MM.1S (cell line): ENCODE measurements around the gene TTBK1.

Experiments
- DNase-seq: peaks from one replicate; pipeline ENCODE4 v3.0.0-alpha.2; 2015
- H2AFZ ChIP-seq: fragments of 300-600 bp; sonication (generic); 2 replicates; pipeline ENCODE4 v1.6.0; 2016; ENCODE audit warnings: antibody characterized with exemption, low read length
- H3F3A ChIP-seq: fragments of 300-600 bp; sonication (generic); 2 replicates; pipeline ENCODE4 v1.6.1; 2016; ENCODE audit warnings: mild to moderate bottlenecking, antibody characterized with exemption, low read length, moderate library complexity, mixed read lengths; ENCODE audit not compliant: insufficient read depth
- H3K27ac ChIP-seq: fragments of 300-600 bp; sonication (generic); 2 replicates; pipeline ENCODE4 v1.5.1; 2016; ENCODE audit warnings: mild to moderate bottlenecking, low read length
- H3K27me3 ChIP-seq: fragments of 300-600 bp; sonication (generic); replicated peaks from 2 replicates; pipeline ENCODE4 v1.6.0; 2016; ENCODE audit warnings: low read length; ENCODE audit not compliant: insufficient read depth
- H3K36me3 ChIP-seq: fragments of 300-600 bp; sonication (generic); replicated peaks from 2 replicates; pipeline ENCODE4 v1.6.1; 2016; ENCODE audit warnings: mild to moderate bottlenecking, low read length, mixed read lengths; ENCODE audit not compliant: insufficient read depth
- H3K4me1 ChIP-seq: fragments of 300-600 bp; sonication (generic); 2 replicates; pipeline ENCODE4 v1.6.1; 2016; ENCODE audit warnings: low read length, mixed read lengths
- H3K4me2 ChIP-seq: fragments of 300-600 bp; sonication (generic); 2 replicates; pipeline ENCODE4 v1.6.0; 2016; ENCODE audit warnings: low read depth, low read length
- H3K4me3 ChIP-seq: fragments of 300-600 bp; sonication (generic); 2 replicates; pipeline ENCODE4 v1.5.1; 2016; ENCODE audit warnings: low read length, mixed read lengths
- H3K79me2 ChIP-seq: fragments of 300-600 bp; sonication (generic); 2 replicates; pipeline ENCODE4 v1.6.1; 2016; ENCODE audit warnings: mixed run types, low read length, mixed read lengths
- H3K9ac ChIP-seq: fragments of 300-600 bp; sonication (generic); 2 replicates; pipeline ENCODE4 v1.6.1; 2016; ENCODE audit warnings: low read length, mixed read lengths
- H3K9me2 ChIP-seq: fragments of 300-600 bp; sonication (generic); replicated peaks from 2 replicates; pipeline ENCODE4 v1.6.1; 2016; ENCODE audit warnings: mild to moderate bottlenecking, low read length, mixed read lengths; ENCODE audit not compliant: insufficient read depth
- H3K9me3 ChIP-seq: fragments of 300-600 bp; sonication (generic); replicated peaks from 2 replicates; pipeline ENCODE4 v1.6.1; 2016; ENCODE audit warnings: mild to moderate bottlenecking, low read length, mixed read lengths; ENCODE audit not compliant: insufficient read depth
- H4K20me1 ChIP-seq: fragments of 300-600 bp; sonication (generic); 2 replicates; pipeline ENCODE4 v1.6.1; 2016; ENCODE audit warnings: mild to moderate bottlenecking, low read length, moderate library complexity, mixed read lengths; ENCODE audit not compliant: insufficient read depth
- CTCF ChIP-seq: fragments of 300-600 bp; sonication (generic); IDR thresholded peaks from 2 replicates; pipeline ENCODE4 v1.5.1; 2016; ENCODE audit warnings: antibody characterized with exemption, low read length, mixed read lengths
- EZH2 ChIP-seq: fragments of 300-600 bp; sonication (generic); optimal IDR thresholded peaks from 2 replicates; pipeline ENCODE3; 2017; ENCODE audit warnings: low read depth, mild to moderate bottlenecking, antibody characterized with exemption, low read length, mixed read lengths
- EZH2phosphoT487 ChIP-seq: fragments of 300-600 bp; sonication (generic); IDR thresholded peaks from 2 replicates; pipeline ENCODE4 v1.6.1; 2018; ENCODE audit warnings: antibody characterized with exemption, low read length

The TTBK1 gene

GRCh38 chr6:43274916-43275597, 31.8 kb downstream of the TTBK1 start:
- Histone ChIP-seq H3K4me3 (0 out of 2 replicates have a peak overlapping the region, but pooled peaks have one; percentile 36), H3F3A (no peaks in the 10 kb centered on the region), H3K9me3 (no peaks in the 10 kb centered on the region), H3K27ac (no peak overlapping the region), H3K36me3 (no peaks in the 10 kb centered on the region), H3K27me3 (peaks cover 30% of the 10 kb centered on the region), H4K20me1 (no peaks in the 10 kb centered on the region), H3K4me1 (no peaks in the 10 kb centered on the region), H2AFZ (no peak overlapping the region), H3K9ac (no peak overlapping the region), H3K4me2 (peak overlapping the region; percentile 54), H3K79me2 (no peaks in the 10 kb centered on the region), H3K9me2 (no peaks in the 10 kb centered on the region)
- TF ChIP-seq CTCF, result no peak
- TF ChIP-seq EZH2phosphoT487, result no peak
- TF ChIP-seq EZH2, result no peak
- no peak for DNase-seq

GRCh38 chr6:43275801-43276576, 32.7 kb downstream of the TTBK1 start:
- no peaks in the 10 kb centered on the region for H4K20me1 ChIP-seq
- H3K36me3 ChIP-seq, result no peaks in the 10 kb centered on the region
- no peaks in the 10 kb centered on the region for H3K4me1 ChIP-seq
- DNase-seq, result no peak
- peaks cover 30% of the 10 kb centered on the region for H3K27me3 ChIP-seq
- no peaks in the 10 kb centered on the region for H3F3A ChIP-seq
- no peak overlapping the region for H3K4me3 ChIP-seq
- no peaks in the 10 kb centered on the region for H3K9me2 ChIP-seq
- no peak overlapping the region for H3K27ac ChIP-seq
- no peaks in the 10 kb centered on the region for H3K79me2 ChIP-seq
- no peaks in the 10 kb centered on the region for H3K9me3 ChIP-seq
- no peak overlapping the region for H2AFZ ChIP-seq
- no peak for TF ChIP-seq EZH2
- no peak for TF ChIP-seq CTCF
- H3K9ac ChIP-seq, result no peak overlapping the region
- peak overlapping the region; percentile 54; the same call in 1 of the 2 replicates for H3K4me2 ChIP-seq

- Histone ChIP-seq H3K4me3 (no peak overlapping the region), H3K36me3 (no peaks in the 10 kb centered on the region), H3K79me2 (no peaks in the 10 kb centered on the region), H3F3A (no peaks in the 10 kb centered on the region), H3K27me3 (peaks cover 36% of the 10 kb centered on the region), H3K4me1 (no peaks in the 10 kb centered on the region), H4K20me1 (no peaks in the 10 kb centered on the region), H3K27ac (no peak overlapping the region), H3K4me2 (no peak overlapping the region), H3K9ac (no peak overlapping the region), H3K9me3 (no peaks in the 10 kb centered on the region), H2AFZ (no peak overlapping the region), H3K9me2 (no peaks in the 10 kb centered on the region)
- TF ChIP-seq EZH2 (no peak), CTCF (no peak)
- no peak for DNase-seq
Measured at GRCh38 chr6:43276577-43277305, 33.5 kb downstream of the TTBK1 start.
